EH (cell line): ENCODE data around the gene PCDHA2.
A peak's percentile ranks its signal among the peaks of the same experiment; 100 is the strongest.
"Not testable (repeated sequence)": the region's sequence is repeated elsewhere in the genome, so short reads cannot be mapped to it uniquely, and the experiment has no call there.

Source experiments
- DNase-seq: peaks from one replicate; pipeline ENCODE4 v3.0.0-alpha.2; 2015; ENCODE audit warnings: low read depth

Gene PCDHA2

GRCh38 chr5:140821375-140822280, 27.0 kb downstream of the PCDHA2 start, which contains the start of gene PCDHA5:
Gene PCDHA5, plus strand, starts transcription at chr5:140821613.
- peak; percentile 4 for DNase-seq

GRCh38 chr5:140822281-140822629, 27.6 kb downstream of the PCDHA2 start:
- no peak for DNase-seq

- DNase-seq, result not testable (repeated sequence)
Observed at GRCh38 chr5:140822969-140823368, 28.3 kb downstream of the PCDHA2 start.

- DNase-seq, result no peak
Observed at GRCh38 chr5:140823475-140823874, 28.8 kb downstream of the PCDHA2 start.

GRCh38 chr5:140827704-140828361, 33.2 kb downstream of the PCDHA2 start, which contains the start of gene PCDHA6:
Gene PCDHA6, plus strand, starts transcription at chr5:140827960. Its CDS starts 132 bp downstream, at chr5:140828092.
- no peak for DNase-seq

GRCh38 chr5:140828362-140828737, 33.7 kb downstream of the PCDHA2 start:
- DNase-seq, result no peak

- not testable (repeated sequence) for DNase-seq
Observed at GRCh38 chr5:140829511-140830501, 35.2 kb downstream of the PCDHA2 start.

- DNase-seq, result peak; percentile 61
Observed at GRCh38 chr5:140833993-140834392, 39.3 kb downstream of the PCDHA2 start, which contains the start of gene PCDHA7. Gene PCDHA7, plus strand, starts transcription at chr5:140834269. Its CDS starts 115 bp downstream, at chr5:140834384.

GRCh38 chr5:140834439-140835008, 39.9 kb downstream of the PCDHA2 start:
- DNase-seq, result not testable (repeated sequence)

GRCh38 chr5:140835622-140836510, 41.2 kb downstream of the PCDHA2 start:
- DNase-seq, result no peak

GRCh38 chr5:140840978-140841962, 46.6 kb downstream of the PCDHA2 start, which contains the start of gene PCDHA8:
Gene PCDHA8, plus strand, starts transcription at chr5:140841187. Its CDS starts 135 bp downstream, at chr5:140841322.
- DNase-seq, result no peak

- no peak for DNase-seq
Observed at GRCh38 chr5:140842798-140843733, 48.4 kb downstream of the PCDHA2 start.
